Measurements from ENCODE around the gene FBXO11. TPM values are rescaled to one million over a fixed set of nuclear protein-coding genes. Genes with fewer than 3 reads are reported as not detected.

FBXO11 gene
- total and polyA plus RNA-seq, 2 of the 4 experiments (the other 2 are of a cell fraction): 27.1 to 29.6 TPM

- no peak for ATAC-seq (ENCODE audit: low read depth)
- Histone ChIP-seq H2AK5ac (ENCODE audit: low read depth, low read length) (no peak overlapping the region), H3K36me3 (ENCODE audit: control insufficient read depth, insufficient read depth, low read length) (no peaks in the 10 kb centered on the region), H2BK5ac (ENCODE audit: low read depth, low read length, poor library complexity, severe bottlenecking) (no peak overlapping the region), H4K5ac (ENCODE audit: low read depth, low read length) (no peak overlapping the region), H3K9ac (ENCODE audit: low read depth, low read length) (no peak overlapping the region), H2AK9ac (replicated peaks; ENCODE audit: low read depth, low read length, poor library complexity) (no peak overlapping the region), H3K4me2 (ENCODE audit: low read depth, low read length) (no peak overlapping the region), H3K27me3 (ENCODE audit: control insufficient read depth, insufficient read depth, low read length) (no peaks in the 10 kb centered on the region), H2BK120ac (ENCODE audit: low read depth, low read length) (no peak overlapping the region), H3K23ac (ENCODE audit: low read depth, low read length) (no peak overlapping the region), H3K79me1 (ENCODE audit: low read depth in 1 of 2, low read length in 2 of 2) (no peaks in the 10 kb centered on the region), H4K20me1 (ENCODE audit: insufficient read depth, low read length) (no peaks in the 10 kb centered on the region), H2BK20ac (ENCODE audit: low read depth, low read length) (no peak overlapping the region), H2AFZ (replicated peaks; ENCODE audit: low read length, poor library complexity) (no peak overlapping the region), H3K18ac (ENCODE audit: low read depth, low read length) (no peak overlapping the region), H4K8ac (ENCODE audit: low read depth in 2 of 2, low read length in 2 of 2) (no peak overlapping the region), H4K91ac (ENCODE audit: insufficient read depth, low read depth, low read length) (no peak overlapping the region), H3K27ac (ENCODE audit: insufficient read depth, low read length) (no peak overlapping the region), H2BK15ac (ENCODE audit: low read depth, low read length) (no peak overlapping the region), H3K4me1 (ENCODE audit: control insufficient read depth, insufficient read depth, low read length) (no peaks in the 10 kb centered on the region), H3K9me3 (ENCODE audit: control insufficient read depth, insufficient read depth, low read length) (no peaks in the 10 kb centered on the region), H3K4me3 (ENCODE audit: insufficient read depth, low read depth, low read length) (no peak overlapping the region), H3K4ac (ENCODE audit: low read depth, low read length) (no peak overlapping the region), H3K56ac (ENCODE audit: extremely low read depth, insufficient read depth, low read length) (no peak overlapping the region), H3K14ac (replicated peaks; ENCODE audit: low read depth, low read length) (no peak overlapping the region), H3K9me1 (ENCODE audit: insufficient read depth, low read length) (no peaks in the 10 kb centered on the region)
- ChIA-PET POLR2A (ENCODE audit: unreplicated experiment) (no interaction called here), CTCF (no interaction called here)
- WGBS, 2 experiments (ENCODE audit: extremely low coverage in 2 of 2, insufficient read length in 1 of 2): 35% methylated on average over 2 of the region's 9 CpGs; no CpG with 5 or more reads in 1 of the 2 experiments
- dilution Hi-C loops (cut with HindIII; ENCODE audit: low sequenced_read_pairs, unreplicated experiment): no loop called here
- TF ChIP-seq SMC3 (IDR thresholded peaks at IDR 0.05; ENCODE audit: low read depth, low read length) (no peak), MAFK (IDR thresholded peaks at IDR 0.05; ENCODE audit: low read depth, low read length) (peak; percentile 45; the same call in 1 of the 2 replicates)
- in situ Hi-C loops (cut with MboI; ENCODE audit: low sequenced_read_pairs): loop anchor here (10.0 kb wide), 1 partner anchor 130 kb away; no protein-coding TSS in a partner anchor
- intact Hi-C loops (cut with micrococcal nuclease): no loop called here
- no TSS peak for BruUV-seq (replicated peaks)
- no peak for DNase-seq
Observed at GRCh38 chr2:47945046-47945781, 38.9 kb upstream of the FBXO11 start.
